Mucosa of descending colon (tissue), 3 donors: ENCODE measurements around the gene ZNF296. TPM values are rescaled to one million over a fixed set of nuclear protein-coding genes. Genes with fewer than 3 reads are reported as not detected.

Source experiments
- ATAC-seq: fragments of 200-7000 bp; cut with Tn5 transposase; one replicate; pipeline ENCODE4 v1.9.1; 2020; ENCODE audit warnings: mild to moderate bottlenecking, moderate library complexity
- DNase-seq, 3 donors: peaks; one replicate each; pipeline ENCODE4 v3.0.0-alpha.2; 2020
- H3K36me3 ChIP-seq: fragments of 200-600 bp; one replicate; pipeline ENCODE4 v1.8.0; 2021; ENCODE audit warnings: low read depth, mild to moderate bottlenecking
- H3K4me1 ChIP-seq: fragments of 200-600 bp; one replicate; pipeline ENCODE4 v1.8.0; 2021; ENCODE audit warnings: low read depth, mild to moderate bottlenecking
- H3K4me3 ChIP-seq: fragments of 200-600 bp; one replicate; pipeline ENCODE4 v1.8.0; 2021; ENCODE audit warnings: mild to moderate bottlenecking
- H3K9me3 ChIP-seq: fragments of 200-600 bp; one replicate; pipeline ENCODE4 v1.8.0; 2021; ENCODE audit warnings: mild to moderate bottlenecking
- intact Hi-C, 2 donors: fragments of 100-400 bp; cut with DNase I in 1 of 2; cut with micrococcal nuclease in 1 of 2; formaldehyde crosslinking; loops; one replicate each; pipeline versions ENCODE4 v1.11.0 to v1.11.1; 2022; cut with DNase I, micrococcal nuclease
- total RNA-seq, 3 donors: library from RNA; stranded (reverse); fragmentation: NEBNext Ultra II Directional in 2 of 3; extraction: Animal tissue kit (Norgen Biotek cat#: 25700) in 2 of 3; gene quantifications; one replicate each; pipeline versions ENCODE4 v1.2.1 to v1.2.4, GENCODE V29; 2021 to 2023
- TF ChIP-seq, protein P1 (sequence below): fragments of 200-600 bp; IDR thresholded peaks from one replicate; pipeline ENCODE4 v1.8.0; 2022; ENCODE audit warnings: antibody characterized with exemption, mild to moderate bottlenecking
- donor health status: DM: no; HTN: no; CAD: no; lungs with moderate emphysema.
- donor health status: DM: no; HTN: no; CAD: no.
- donor health status: DM: no; HTN: yes; CAD: no.

Gene ZNF296
- total RNA-seq, 3 donors from 2014 or later: 2.8 to 5.0 (median 4.9) TPM

DNA sequence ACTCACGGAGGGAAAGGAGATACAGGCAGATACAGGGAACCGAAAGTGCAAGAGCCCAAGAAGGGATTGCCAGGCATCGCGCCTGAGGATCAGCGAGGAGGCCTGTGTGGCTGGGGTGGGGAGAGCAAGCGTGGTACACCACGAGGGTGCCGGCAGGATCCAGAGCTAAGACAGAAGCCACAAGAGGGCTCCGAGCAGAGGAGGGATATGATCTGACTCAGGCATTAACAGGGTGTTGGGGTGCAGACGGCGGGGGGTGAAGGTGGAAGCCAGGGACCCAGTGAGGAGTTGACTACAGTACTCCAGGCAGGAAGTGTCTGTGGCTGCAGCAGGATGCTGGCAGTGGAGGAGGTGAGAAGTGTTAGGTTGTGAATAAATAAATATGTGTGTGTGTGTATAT lies 11.3 kb upstream of the ZNF296 start:
- H3K4me1 ChIP-seq: peaks cover 5% of the 10 kb centered on the region

DNA sequence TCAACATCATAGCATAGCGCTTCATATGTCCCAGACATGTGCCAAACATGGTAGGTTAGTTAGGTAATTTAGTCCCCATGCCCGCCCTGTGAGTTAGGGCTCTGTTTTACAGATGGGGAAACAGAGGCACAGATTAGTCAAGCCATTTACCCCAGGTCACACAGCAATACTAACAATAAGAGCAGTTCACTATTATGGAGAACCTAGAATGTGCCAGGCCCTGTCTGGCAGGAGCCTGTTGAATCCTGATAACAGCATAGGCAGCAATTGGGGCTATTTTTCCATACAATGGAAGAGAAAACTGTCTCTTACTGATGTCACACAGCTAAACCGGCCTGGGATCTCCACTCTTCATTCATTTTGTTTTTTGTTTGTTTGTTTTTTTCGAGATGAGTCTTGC lies 10.2 kb upstream of the ZNF296 start:
- Histone ChIP-seq H3K4me3 (no peak overlapping the region), H3K4me1 (peaks cover 5% of the 10 kb centered on the region), H3K36me3 (peaks cover 2% of the 10 kb centered on the region), H3K9me3 (no peaks in the 10 kb centered on the region)
- DNase-seq: no peak
- intact Hi-C loops: no loop called here
- TF ChIP-seq, protein P1, sequence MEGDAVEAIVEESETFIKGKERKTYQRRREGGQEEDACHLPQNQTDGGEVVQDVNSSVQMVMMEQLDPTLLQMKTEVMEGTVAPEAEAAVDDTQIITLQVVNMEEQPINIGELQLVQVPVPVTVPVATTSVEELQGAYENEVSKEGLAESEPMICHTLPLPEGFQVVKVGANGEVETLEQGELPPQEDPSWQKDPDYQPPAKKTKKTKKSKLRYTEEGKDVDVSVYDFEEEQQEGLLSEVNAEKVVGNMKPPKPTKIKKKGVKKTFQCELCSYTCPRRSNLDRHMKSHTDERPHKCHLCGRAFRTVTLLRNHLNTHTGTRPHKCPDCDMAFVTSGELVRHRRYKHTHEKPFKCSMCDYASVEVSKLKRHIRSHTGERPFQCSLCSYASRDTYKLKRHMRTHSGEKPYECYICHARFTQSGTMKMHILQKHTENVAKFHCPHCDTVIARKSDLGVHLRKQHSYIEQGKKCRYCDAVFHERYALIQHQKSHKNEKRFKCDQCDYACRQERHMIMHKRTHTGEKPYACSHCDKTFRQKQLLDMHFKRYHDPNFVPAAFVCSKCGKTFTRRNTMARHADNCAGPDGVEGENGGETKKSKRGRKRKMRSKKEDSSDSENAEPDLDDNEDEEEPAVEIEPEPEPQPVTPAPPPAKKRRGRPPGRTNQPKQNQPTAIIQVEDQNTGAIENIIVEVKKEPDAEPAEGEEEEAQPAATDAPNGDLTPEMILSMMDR: no peak
- ATAC-seq: no peak

More for the DNA sequence above, 11.3 kb upstream of the ZNF296 start:
- no peak for ATAC-seq
- Histone ChIP-seq H3K4me3 (no peak overlapping the region), H3K9me3 (no peaks in the 10 kb centered on the region), H3K36me3 (peaks cover 4% of the 10 kb centered on the region)
- intact Hi-C loops: no loop called here
- TF ChIP-seq, protein P1: no peak
- DNase-seq: peak in 1 of 3 donors; percentile 65

DNA sequence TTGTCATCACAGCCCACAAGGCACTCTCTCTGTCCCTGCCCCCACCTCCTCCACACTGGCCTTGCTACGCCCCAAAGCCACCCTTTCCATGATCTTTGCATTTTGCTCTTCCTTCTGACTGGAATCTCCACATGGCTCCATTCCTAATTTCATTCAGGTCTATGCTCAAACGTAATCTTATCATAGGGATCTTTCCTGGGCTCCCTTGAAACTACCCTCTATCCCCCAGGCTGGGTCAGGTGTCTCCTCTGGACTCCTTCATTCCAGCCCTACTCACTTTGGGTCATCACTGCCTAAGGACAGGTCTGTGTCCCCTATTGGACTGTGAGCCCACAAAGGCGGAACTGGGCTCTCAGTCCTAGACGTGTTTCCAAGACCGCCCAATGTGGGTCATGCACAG lies 5.9 kb upstream of the ZNF296 start:
- Histone ChIP-seq H3K9me3 (no peaks in the 10 kb centered on the region), H3K36me3 (no peaks in the 10 kb centered on the region), H3K4me1 (peaks cover 11% of the 10 kb centered on the region), H3K4me3 (no peak overlapping the region)
- ATAC-seq (no peak), DNase-seq (no peak)
- intact Hi-C loops: no loop called here
- TF ChIP-seq, protein P1: no peak

DNA sequence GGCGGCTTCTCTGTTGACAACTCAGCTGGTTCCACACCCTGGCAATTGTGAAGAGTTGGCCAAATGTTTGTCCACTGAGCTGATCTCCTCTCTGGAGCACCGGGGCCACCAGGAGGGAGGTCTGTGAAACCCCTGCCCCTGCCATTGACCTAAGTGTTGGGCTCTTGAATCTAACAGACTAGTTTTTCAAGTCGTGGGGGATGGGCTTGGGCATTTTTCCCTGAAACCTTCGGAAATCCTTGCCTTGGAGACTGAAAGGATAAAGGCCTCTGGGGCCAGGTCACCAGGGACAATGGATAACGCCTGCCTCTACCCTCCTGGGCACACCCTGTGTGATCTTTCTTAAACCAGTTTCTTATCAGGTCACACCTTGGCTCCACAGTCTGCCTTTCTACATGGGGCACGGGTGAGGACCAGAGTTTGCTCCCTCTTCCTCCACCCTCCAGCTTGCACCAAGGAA lies 3.7 kb upstream of the ZNF296 start:
- DNase-seq: peak in 2 of 3 donors; percentile 47 to 57
- Histone ChIP-seq H3K9me3 (no peaks in the 10 kb centered on the region), H3K4me3 (peak overlapping the region; percentile 70), H3K4me1 (peaks cover 19% of the 10 kb centered on the region), H3K36me3 (no peaks in the 10 kb centered on the region)
- ATAC-seq: peak; percentile 34
- intact Hi-C loops: no loop called here
- TF ChIP-seq, protein P1: no peak

DNA sequence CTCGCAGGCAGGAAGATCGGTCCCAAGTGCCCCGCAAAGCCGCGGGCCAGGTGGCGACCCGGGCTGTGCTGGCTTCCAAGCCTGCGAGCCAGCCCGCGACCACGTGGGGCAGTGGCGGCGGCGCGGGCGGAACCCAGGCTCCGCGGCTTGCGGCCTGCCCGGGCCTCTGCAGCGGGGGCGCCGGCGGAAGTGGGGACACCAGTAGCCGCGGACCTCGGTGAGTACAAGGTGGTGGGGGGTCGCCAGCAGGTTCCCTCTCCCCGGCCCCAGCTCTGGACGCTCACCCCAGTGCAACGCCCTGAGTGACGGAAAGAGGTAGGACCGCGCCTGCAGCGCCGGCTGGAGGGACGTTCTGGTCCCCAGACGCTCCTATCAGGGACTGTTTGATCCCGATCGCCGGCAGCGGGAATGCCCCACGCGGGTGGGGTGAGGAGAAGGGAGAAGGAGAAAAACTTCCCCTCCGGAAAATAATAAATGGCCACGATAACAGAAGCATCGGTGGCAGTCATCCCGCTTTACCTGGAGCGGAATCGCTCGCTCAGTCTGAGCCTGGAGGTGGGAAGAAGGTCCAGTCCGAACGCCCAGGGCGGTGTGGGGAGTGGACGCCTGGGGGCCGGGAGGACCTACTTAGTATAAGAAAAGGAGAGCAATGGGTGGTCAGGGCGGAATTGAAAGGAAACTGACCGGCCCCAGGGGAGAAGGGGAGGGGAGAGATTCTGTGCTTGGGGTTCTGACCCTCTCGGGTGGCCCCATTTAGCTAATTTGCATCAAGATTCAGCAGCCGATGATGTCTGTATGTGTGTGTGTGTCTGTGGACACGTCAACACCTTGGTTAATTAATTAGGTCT lies 3.0 kb upstream of the ZNF296 start, which contains the start of gene GEMIN7:
GEMIN7 (plus strand) TSS at position 198 of the 848 bp plus-strand sequence. CDS start 10,855 bp downstream, outside the sequence.
- DNase-seq: peak; percentile 73 to 88 (median 87)
- peaks cover 23% of the 10 kb centered on the region for H3K4me1 ChIP-seq
- H3K4me3 ChIP-seq: peak within 1 kb of the TSS; percentile 70
- H3K9me3 ChIP-seq: no peaks in the 10 kb centered on the region
- TF ChIP-seq, protein P1: no peak
- intact Hi-C loops: no loop called here
- H3K36me3 ChIP-seq: no peaks in the 10 kb centered on the region
- peak; percentile 66 for ATAC-seq
